ENCODE data around the gene ANO4. TPM values are rescaled to one million over a fixed set of nuclear protein-coding genes. Genes with fewer than 3 reads are reported as not detected.

The ANO4 gene
- total and polyA plus RNA-seq, 2 of the 8 experiments (the other 6 are each of a cell fraction or from before 2014, with no cell fraction given): 1.1 to 3.4 TPM

DNA sequence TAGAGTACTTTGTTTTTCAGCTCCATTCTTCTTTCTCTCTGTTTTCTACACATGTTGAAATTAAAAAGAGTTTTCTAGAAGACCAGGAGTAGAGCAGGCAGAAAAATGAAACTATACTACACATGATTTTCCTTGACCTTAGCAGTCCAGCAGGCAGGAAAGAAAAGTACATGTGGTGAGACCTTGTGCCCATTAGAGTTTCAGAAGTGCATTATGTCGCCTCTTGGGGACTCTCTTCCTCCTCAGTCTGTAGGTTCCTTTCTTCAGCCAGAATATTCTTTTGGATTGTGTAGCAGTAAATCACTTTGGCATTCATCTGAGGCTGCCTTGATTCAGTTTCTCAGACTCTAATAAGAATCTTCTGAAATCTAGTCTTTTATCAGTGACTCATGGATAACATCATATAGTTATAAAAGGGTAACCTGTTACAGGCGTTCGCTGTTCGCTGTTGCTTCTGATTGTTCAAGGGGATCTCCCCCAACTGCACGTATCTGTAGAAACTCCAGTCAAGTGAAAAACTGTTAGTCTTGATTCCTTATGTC is 161.8 kb downstream of the ANO4 start:
- peaks cover 3 to 24% (median 19%) of the 10 kb centered on the region in 4 experiments for H3K4me1 ChIP-seq (replicated peaks in 1 of 4; ENCODE audit: control insufficient read depth in 3 of 4, insufficient read depth in 4 of 4, low read length in 3 of 4)
- no peak overlapping the region for H2BK5ac ChIP-seq (ENCODE audit: low read depth, low read length)
- ChIA-PET CTCF (ENCODE audit: partially characterized antibody) (no interaction called here), POLR2A (ENCODE audit: partially characterized antibody) (no interaction called here)
- no peaks in the 10 kb centered on the region for H3K9me3 ChIP-seq (ENCODE audit: insufficient read depth in 2 of 2, low read depth in 1 of 2, low read length in 1 of 2)
- H4K8ac ChIP-seq (ENCODE audit: extremely low read depth, insufficient read depth, low read length): no peak overlapping the region
- H4K5ac ChIP-seq (ENCODE audit: insufficient read length, low read depth, low read length): no peak overlapping the region
- no peak overlapping the region for H2BK15ac ChIP-seq (ENCODE audit: low read length)
- H2BK20ac ChIP-seq (ENCODE audit: low read length): no peak overlapping the region
- H3K9ac ChIP-seq (replicated peaks in 1 of 4; ENCODE audit: extremely low read depth in 1 of 4, low read depth in 3 of 4, low read length in 3 of 4): no peak overlapping the region
- H3K56ac ChIP-seq (replicated peaks; ENCODE audit: insufficient read length, low read depth, low read length): no peak overlapping the region
- no peak overlapping the region for H4K91ac ChIP-seq (replicated peaks; ENCODE audit: insufficient read length, low read length)
- H2BK12ac ChIP-seq (ENCODE audit: low read depth, low read length): no peak overlapping the region
- FAIRE-seq (no peak), DNase-seq (ENCODE audit: low read depth in 1 of 2, low spot score in 2 of 2) (no peak)
- no peak overlapping the region for H3K27ac ChIP-seq (ENCODE audit: low read depth, low read length)
- no peaks in the 10 kb centered on the region for H3K27me3 ChIP-seq (replicated peaks in 1 of 4; ENCODE audit: control insufficient read depth in 3 of 4, extremely low read depth in 1 of 4, insufficient read depth in 3 of 4, low read length in 3 of 4)
- H3K23me2 ChIP-seq (ENCODE audit: low read depth, low read length): no peaks in the 10 kb centered on the region
- no peak overlapping the region for H3K4ac ChIP-seq (replicated peaks; ENCODE audit: insufficient read length, low read depth, low read length)
- no peaks in the 10 kb centered on the region for H3K79me1 ChIP-seq (ENCODE audit: low read depth, low read length)
- no peaks in the 10 kb centered on the region for H3K36me3 ChIP-seq (ENCODE audit: control insufficient read depth in 2 of 4, insufficient read depth in 4 of 4, low read length in 3 of 4)
- H4K20me1 ChIP-seq (replicated peaks in 1 of 2; ENCODE audit: control insufficient read depth in 1 of 2, insufficient read depth in 2 of 2, low read length in 2 of 2): no peaks in the 10 kb centered on the region
- no peak overlapping the region for H3K23ac ChIP-seq (ENCODE audit: insufficient read length)
- no peak overlapping the region for H3K14ac ChIP-seq (ENCODE audit: insufficient read length)
- no peak overlapping the region for H2BK120ac ChIP-seq (replicated peaks; ENCODE audit: low read depth, low read length)
- no peak overlapping the region for H2AK5ac ChIP-seq (ENCODE audit: low read depth, low read length)
- no peak overlapping the region for H3K4me3 ChIP-seq (ENCODE audit: extremely low read depth in 1 of 4, insufficient read depth in 2 of 4, low read depth in 3 of 4, low read length in 4 of 4)
- H3K18ac ChIP-seq (ENCODE audit: extremely low read depth, low read length): no peak overlapping the region
- no peaks in the 10 kb centered on the region for H3K79me2 ChIP-seq (ENCODE audit: control insufficient read depth in 1 of 2, insufficient read depth in 2 of 2, low read length in 2 of 2)
- 92% methylated on average over 5 of the region's 5 CpGs; no CpG with 5 or more reads in 1 of the 2 experiments for WGBS, 2 experiments (ENCODE audit: extremely low coverage in 1 of 2, insufficient coverage in 1 of 2, insufficient read length in 1 of 2, insufficient replicate concordance in 2 of 2, low coverage in 1 of 2, low lambda C conversion rate in 2 of 2, missing lambda C conversion rate in 1 of 2)
- H3K4me2 ChIP-seq (ENCODE audit: insufficient read depth in 1 of 2, low read depth in 2 of 2, low read length in 2 of 2): no peak overlapping the region
- H2AFZ ChIP-seq (ENCODE audit: low read length): no peak overlapping the region
- TF ChIP-seq NANOG (IDR thresholded peaks at IDR 0.05; ENCODE audit: insufficient read depth, low read depth, low read length, poor library complexity, severe bottlenecking) (no peak), USF2 (IDR thresholded peaks at IDR 0.05; ENCODE audit: low read length) (no peak), SAP30 (IDR thresholded peaks at IDR 0.05; ENCODE audit: insufficient read depth, insufficient replicate concordance, low read length) (no peak), POLR2AphosphoS5 (IDR thresholded peaks at IDR 0.05; ENCODE audit: low read depth, low read length) (no peak), SIRT6 (IDR thresholded peaks at IDR 0.05; ENCODE audit: low read length) (no peak), TAF7 (optimal IDR thresholded peaks at IDR 0.05; ENCODE audit: borderline replicate concordance, low read depth, low read length) (no peak), BRCA1 (IDR thresholded peaks at IDR 0.05; ENCODE audit: low read depth, low read length) (no peak), POLR2A (IDR thresholded peaks at IDR 0.05; ENCODE audit: control extremely low read depth in 1 of 2, low read depth in 2 of 2, low read length in 2 of 2) (no peak), RBBP5 (IDR thresholded peaks at IDR 0.05; ENCODE audit: borderline replicate concordance, low read depth, low read length) (no peak), KDM1A (IDR thresholded peaks at IDR 0.05; ENCODE audit: borderline replicate concordance, low read length) (no peak), CHD1 (IDR thresholded peaks at IDR 0.05; ENCODE audit: low read depth, low read length) (no peak), CEBPB (IDR thresholded peaks at IDR 0.05; ENCODE audit: low read depth, low read length) (no peak)
- TF ChIP-seq, protein P1, sequence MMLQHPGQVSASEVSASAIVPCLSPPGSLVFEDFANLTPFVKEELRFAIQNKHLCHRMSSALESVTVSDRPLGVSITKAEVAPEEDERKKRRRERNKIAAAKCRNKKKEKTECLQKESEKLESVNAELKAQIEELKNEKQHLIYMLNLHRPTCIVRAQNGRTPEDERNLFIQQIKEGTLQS (IDR thresholded peaks at IDR 0.05; ENCODE audit: insufficient read depth, low read depth, low read length): no peak
